ENCODE measurements around the gene BMP6. TPM values are rescaled to one million over a fixed set of nuclear protein-coding genes. Genes with fewer than 3 reads are reported as not detected.

The BMP6 gene
- total and polyA plus RNA-seq, 2 experiments from 2014 or later = 1.3 to 10.3 TPM

- H3F3A ChIP-seq (ENCODE audit: insufficient read depth) = no peaks in the 10 kb centered on the region
- no peak overlapping the region for H3K4me3 ChIP-seq
- H3K9me2 ChIP-seq (ENCODE audit: insufficient read depth) = no peaks in the 10 kb centered on the region
- H3K36me3 ChIP-seq (ENCODE audit: low read depth) = no peaks in the 10 kb centered on the region
- DNase-seq = no peak
- no peak overlapping the region for H2AFZ ChIP-seq
- no peaks in the 10 kb centered on the region for H3K9me3 ChIP-seq (ENCODE audit: low read depth)
- no peak overlapping the region for H3K9ac ChIP-seq
- no peak overlapping the region for H3K4me2 ChIP-seq (ENCODE audit: unreplicated experiment)
- 0 out of 2 replicates have a peak, but pooled peaks cover 6% of the 10 kb centered on the region for H3K4me1 ChIP-seq (ENCODE audit: insufficient read depth)
- no peaks in the 10 kb centered on the region for H3K27me3 ChIP-seq (replicated peaks; ENCODE audit: insufficient read depth)
- H4K20me1 ChIP-seq (ENCODE audit: insufficient read depth) = no peaks in the 10 kb centered on the region
- 88 to 93% methylated on average over 10 of the region's 10 CpGs for WGBS, 2 experiments (ENCODE audit: low coverage in 1 of 2, low lambda C conversion rate in 2 of 2, missing lambda C conversion rate in 2 of 2)
- in situ Hi-C loops (cut with MboI) = no loop called here
- peaks cover 9% of the 10 kb centered on the region for H3K79me2 ChIP-seq (ENCODE audit: insufficient read depth)
- no peak overlapping the region for H3K27ac ChIP-seq
- TF ChIP-seq EZH2phosphoT487 (IDR thresholded peaks at IDR 0.05; ENCODE audit: insufficient read depth, low read depth) (no peak), EZH2 (IDR thresholded peaks at IDR 0.05; ENCODE audit: insufficient read depth, poor library complexity, severe bottlenecking) (no peak)
These were observed 21.1 kb downstream of the BMP6 start for GRCh38 chr6:7747016-7747415.

- Histone ChIP-seq H2AFZ (no peak overlapping the region), H3K4me3 (no peak overlapping the region), H3K27me3 (replicated peaks; ENCODE audit: insufficient read depth) (no peaks in the 10 kb centered on the region), H3K9me2 (ENCODE audit: insufficient read depth) (no peaks in the 10 kb centered on the region), H4K20me1 (ENCODE audit: insufficient read depth) (no peaks in the 10 kb centered on the region), H3K27ac (no peak overlapping the region), H3K36me3 (ENCODE audit: low read depth) (no peaks in the 10 kb centered on the region), H3K4me2 (ENCODE audit: unreplicated experiment) (no peak overlapping the region), H3K79me2 (ENCODE audit: insufficient read depth) (peaks cover 9% of the 10 kb centered on the region), H3K9ac (no peak overlapping the region), H3F3A (ENCODE audit: insufficient read depth) (no peaks in the 10 kb centered on the region), H3K9me3 (ENCODE audit: low read depth) (no peaks in the 10 kb centered on the region), H3K4me1 (ENCODE audit: insufficient read depth) (0 out of 2 replicates have a peak, but pooled peaks cover 6% of the 10 kb centered on the region)
- TF ChIP-seq EZH2 (IDR thresholded peaks at IDR 0.05; ENCODE audit: insufficient read depth, poor library complexity, severe bottlenecking) (no peak), EZH2phosphoT487 (IDR thresholded peaks at IDR 0.05; ENCODE audit: insufficient read depth, low read depth) (no peak)
- in situ Hi-C loops (cut with MboI) = no loop called here
- DNase-seq = no peak
- WGBS, 2 experiments (ENCODE audit: low coverage in 1 of 2, low lambda C conversion rate in 2 of 2, missing lambda C conversion rate in 2 of 2) = 92 to 95% methylated on average over 5 of the region's 5 CpGs
These were observed 21.5 kb downstream of the BMP6 start for GRCh38 chr6:7747433-7747832.

- Histone ChIP-seq H3K4me3 (no peak overlapping the region), H3K9me2 (ENCODE audit: insufficient read depth) (no peaks in the 10 kb centered on the region), H3K79me2 (ENCODE audit: insufficient read depth) (peaks cover 9% of the 10 kb centered on the region), H3K9me3 (ENCODE audit: low read depth) (no peaks in the 10 kb centered on the region), H4K20me1 (ENCODE audit: insufficient read depth) (no peaks in the 10 kb centered on the region), H3F3A (ENCODE audit: insufficient read depth) (no peaks in the 10 kb centered on the region), H3K4me1 (ENCODE audit: insufficient read depth) (0 out of 2 replicates have a peak, but pooled peaks cover 6% of the 10 kb centered on the region), H2AFZ (no peak overlapping the region), H3K36me3 (ENCODE audit: low read depth) (no peaks in the 10 kb centered on the region), H3K27me3 (replicated peaks; ENCODE audit: insufficient read depth) (no peaks in the 10 kb centered on the region), H3K27ac (no peak overlapping the region), H3K9ac (no peak overlapping the region), H3K4me2 (ENCODE audit: unreplicated experiment) (no peak overlapping the region)
- DNase-seq = no peak
- 91 to 92% methylated on average over 2 of the region's 2 CpGs for WGBS, 2 experiments (ENCODE audit: low coverage in 1 of 2, low lambda C conversion rate in 2 of 2, missing lambda C conversion rate in 2 of 2)
- in situ Hi-C loops (cut with MboI) = no loop called here
- TF ChIP-seq EZH2phosphoT487 (IDR thresholded peaks at IDR 0.05; ENCODE audit: insufficient read depth, low read depth) (no peak), EZH2 (IDR thresholded peaks at IDR 0.05; ENCODE audit: insufficient read depth, poor library complexity, severe bottlenecking) (no peak)
These were observed 22.1 kb downstream of the BMP6 start for GRCh38 chr6:7747901-7748504.

GRCh38 chr6:7749478-7749877, 23.6 kb downstream of the BMP6 start:
- Histone ChIP-seq H3K79me2 (ENCODE audit: insufficient read depth) (peaks cover 4% of the 10 kb centered on the region), H3K27me3 (replicated peaks; ENCODE audit: insufficient read depth) (no peaks in the 10 kb centered on the region), H3K4me1 (ENCODE audit: insufficient read depth) (0 out of 2 replicates have a peak, but pooled peaks cover 6% of the 10 kb centered on the region), H3K9ac (no peak overlapping the region), H4K20me1 (ENCODE audit: insufficient read depth) (no peaks in the 10 kb centered on the region), H3K4me2 (ENCODE audit: unreplicated experiment) (no peak overlapping the region), H3K36me3 (ENCODE audit: low read depth) (no peaks in the 10 kb centered on the region), H3K27ac (no peak overlapping the region), H3K9me2 (ENCODE audit: insufficient read depth) (no peaks in the 10 kb centered on the region), H3K4me3 (no peak overlapping the region), H3K9me3 (ENCODE audit: low read depth) (no peaks in the 10 kb centered on the region), H3F3A (ENCODE audit: insufficient read depth) (no peaks in the 10 kb centered on the region), H2AFZ (no peak overlapping the region)
- in situ Hi-C loops (cut with MboI) = no loop called here
- TF ChIP-seq EZH2phosphoT487 (IDR thresholded peaks at IDR 0.05; ENCODE audit: insufficient read depth, low read depth) (no peak), EZH2 (IDR thresholded peaks at IDR 0.05; ENCODE audit: insufficient read depth, poor library complexity, severe bottlenecking) (no peak)
- WGBS, 2 experiments (ENCODE audit: low coverage in 1 of 2, low lambda C conversion rate in 2 of 2, missing lambda C conversion rate in 2 of 2) = 55% methylated on average over 4 of the region's 4 CpGs
- peak; percentile 63 for DNase-seq
